ENCODE measurements around the gene NR2F1.

Gene NR2F1

DNA sequence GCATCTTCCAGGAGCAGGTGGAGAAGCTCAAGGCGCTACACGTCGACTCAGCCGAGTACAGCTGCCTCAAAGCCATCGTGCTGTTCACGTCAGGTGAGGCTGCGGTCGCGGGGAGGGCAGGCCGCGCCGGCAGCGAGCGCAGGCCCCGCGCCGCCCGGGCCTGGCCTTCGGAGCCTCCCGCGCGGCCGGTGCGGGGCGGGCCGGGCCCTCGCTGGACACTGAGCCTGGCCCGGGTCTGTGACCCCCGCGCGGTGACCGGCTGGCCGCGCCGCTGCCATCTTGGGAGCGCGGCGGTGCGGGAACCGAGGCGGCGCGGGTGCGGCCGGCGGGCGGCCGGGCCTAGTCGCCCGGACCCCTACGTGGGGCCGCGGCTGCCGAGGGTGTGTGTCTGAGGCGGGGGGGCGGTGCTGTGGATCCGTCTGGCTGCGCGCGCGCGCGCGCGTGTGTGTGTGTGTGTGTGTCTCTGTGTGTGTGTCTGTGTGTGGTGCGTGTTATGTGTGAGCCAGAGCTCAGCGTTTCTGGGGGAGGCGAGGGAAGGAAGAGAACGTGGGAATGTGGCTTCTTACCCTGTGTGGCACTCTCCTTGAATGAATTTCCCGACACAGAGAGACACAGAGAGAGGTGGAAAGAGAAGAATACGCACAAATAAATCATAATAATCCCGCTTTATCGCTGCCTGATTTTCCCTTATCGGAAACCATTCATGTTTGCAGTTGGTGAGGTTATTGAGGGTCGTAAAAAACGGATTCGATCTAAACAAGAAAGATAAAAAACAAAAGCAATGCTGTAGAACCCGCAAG lies 5.5 kb downstream of the NR2F1 start:
- Histone ChIP-seq H3K4me2 (no peak overlapping the region), H3K4me3 (no peak overlapping the region), H3K4me1 (peaks cover 0 to 11% (median 7%) of the 10 kb centered on the region in 10 experiments; a peak in 14 of 20 replicates), H3K36me3 (no peaks in the 10 kb centered on the region), H3K27ac (no peak overlapping the region), H4K20me1 (peaks cover 0 to 74% (median 50%) of the 10 kb centered on the region in 11 experiments; a peak in 19 of 22 replicates), H3K9me3 (replicated peaks in 1 of 11) (peaks cover 0 to 17% (median 14%) of the 10 kb centered on the region in 11 experiments; a peak in 13 of 22 replicates), H3K27me3 (peaks cover 97 to 100% (median 100%) of the 10 kb centered on the region in 11 experiments), H3K9ac (no peak overlapping the region)
- TF ChIP-seq Cebpa-rat (IDR thresholded peaks at IDR 0.05), result no peak

DNA sequence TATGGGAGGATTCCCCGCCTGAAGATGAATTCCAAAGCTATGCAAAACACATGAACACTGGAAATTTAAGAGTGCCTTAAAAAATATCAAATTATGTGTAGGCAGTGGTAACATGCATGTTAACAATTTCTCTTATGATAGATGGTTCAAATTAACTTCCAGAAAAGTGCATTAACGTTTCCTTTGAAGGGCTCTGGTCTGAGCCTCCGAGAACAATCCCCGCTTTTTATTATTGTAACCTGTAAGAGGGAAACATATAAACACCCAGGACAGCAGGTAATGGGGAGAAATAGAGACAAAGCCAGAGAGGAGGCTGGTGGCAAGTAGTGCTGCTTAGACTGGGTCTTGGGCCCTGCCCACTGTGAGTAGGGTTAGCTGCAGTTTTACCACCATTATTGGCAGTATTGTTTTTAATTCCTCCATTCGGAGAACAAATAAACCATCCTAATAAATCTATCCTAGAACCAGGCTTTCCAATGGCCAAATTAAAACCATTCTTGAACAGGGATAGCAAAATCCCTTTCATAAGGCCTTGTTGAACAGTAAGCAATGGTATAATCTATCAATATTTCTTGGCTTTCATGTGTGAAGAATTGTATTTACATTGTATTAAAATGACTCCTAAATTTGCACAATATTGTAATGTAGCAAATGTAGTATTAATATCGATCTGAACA lies 6.3 kb downstream of the NR2F1 start:
- H3K9me3 ChIP-seq (replicated peaks in 1 of 11), result peaks cover 0 to 17% (median 14%) of the 10 kb centered on the region in 11 experiments; a peak in 14 of 22 replicates
- H3K36me3 ChIP-seq, result no peaks in the 10 kb centered on the region
- no peak overlapping the region for H3K9ac ChIP-seq
- H3K4me2 ChIP-seq, result no peak overlapping the region
- no peak overlapping the region for H3K4me3 ChIP-seq
- H3K4me1 ChIP-seq, result peaks cover 0 to 5% (median 4%) of the 10 kb centered on the region in 10 experiments; a peak in 9 of 20 replicates
- H3K27me3 ChIP-seq, result peaks cover 97 to 100% (median 100%) of the 10 kb centered on the region in 11 experiments
- no peak overlapping the region for H3K27ac ChIP-seq
- TF ChIP-seq Cebpa-rat (IDR thresholded peaks at IDR 0.05), result no peak
- peaks cover 0 to 71% (median 47%) of the 10 kb centered on the region in 11 experiments; a peak in 19 of 22 replicates for H4K20me1 ChIP-seq

DNA sequence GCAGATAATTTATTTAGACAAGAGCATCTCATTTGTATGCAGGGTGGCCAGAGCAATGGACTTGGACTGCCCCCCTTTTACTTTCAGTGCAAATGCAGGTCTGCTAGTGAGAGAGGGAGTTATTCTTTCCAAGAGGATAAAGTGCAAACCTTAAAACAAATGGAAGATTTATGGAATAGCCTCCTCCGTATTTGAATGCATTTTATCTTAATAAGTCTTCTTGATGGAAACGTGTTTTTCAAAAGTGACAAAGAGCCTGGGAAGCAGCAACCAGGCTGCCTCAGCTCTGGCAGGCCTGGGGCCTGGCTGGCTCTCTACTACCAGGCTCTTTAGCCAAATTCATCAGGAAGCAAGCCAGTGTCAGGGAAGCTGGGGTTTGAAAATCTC lies 6.8 kb downstream of the NR2F1 start:
- Histone ChIP-seq H3K27ac (no peak overlapping the region), H3K4me3 (no peak overlapping the region), H3K4me2 (no peak overlapping the region), H3K36me3 (no peaks in the 10 kb centered on the region), H3K4me1 (peaks cover 0 to 5% (median 4%) of the 10 kb centered on the region in 10 experiments; a peak in 8 of 20 replicates), H3K9ac (no peak overlapping the region), H3K27me3 (peaks cover 99 to 100% (median 100%) of the 10 kb centered on the region in 11 experiments), H3K9me3 (replicated peaks in 1 of 11) (peaks cover 3 to 21% (median 18%) of the 10 kb centered on the region in 11 experiments), H4K20me1 (peaks cover 0 to 71% (median 48%) of the 10 kb centered on the region in 11 experiments; a peak in 18 of 22 replicates)
- no peak for TF ChIP-seq Cebpa-rat (IDR thresholded peaks at IDR 0.05)

DNA sequence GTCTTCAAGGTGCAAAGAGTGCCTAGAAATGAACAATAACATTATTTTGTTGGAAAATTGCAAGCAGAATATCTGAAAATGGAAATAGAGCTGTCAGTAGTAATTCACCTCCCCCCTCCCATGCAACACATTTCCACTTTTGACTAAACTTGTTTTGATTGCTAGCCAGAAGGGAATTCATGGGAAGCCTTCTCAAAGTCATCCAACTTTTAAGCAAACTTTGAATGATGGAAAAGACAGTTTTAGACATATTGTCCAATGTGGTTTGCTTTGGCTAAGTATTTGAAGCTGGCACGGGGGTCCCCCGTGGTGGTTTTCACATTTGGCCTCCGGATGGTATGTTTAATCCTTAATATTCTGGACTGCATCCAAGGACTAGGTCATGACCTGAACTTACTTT lies 7.5 kb downstream of the NR2F1 start:
- H3K4me1 ChIP-seq, result no peaks in the 10 kb centered on the region
- H3K36me3 ChIP-seq, result no peaks in the 10 kb centered on the region
- H3K4me2 ChIP-seq, result no peak overlapping the region
- H3K9ac ChIP-seq, result no peak overlapping the region
- H3K9me3 ChIP-seq (replicated peaks in 1 of 11), result peaks cover 9 to 27% (median 25%) of the 10 kb centered on the region in 11 experiments
- no peak overlapping the region for H3K27ac ChIP-seq
- TF ChIP-seq Cebpa-rat (IDR thresholded peaks at IDR 0.05), result no peak
- peaks cover 0 to 70% (median 49%) of the 10 kb centered on the region in 11 experiments; a peak in 18 of 22 replicates for H4K20me1 ChIP-seq
- H3K4me3 ChIP-seq, result no peak overlapping the region
- peaks cover 100% of the 10 kb centered on the region in 11 experiments for H3K27me3 ChIP-seq

DNA sequence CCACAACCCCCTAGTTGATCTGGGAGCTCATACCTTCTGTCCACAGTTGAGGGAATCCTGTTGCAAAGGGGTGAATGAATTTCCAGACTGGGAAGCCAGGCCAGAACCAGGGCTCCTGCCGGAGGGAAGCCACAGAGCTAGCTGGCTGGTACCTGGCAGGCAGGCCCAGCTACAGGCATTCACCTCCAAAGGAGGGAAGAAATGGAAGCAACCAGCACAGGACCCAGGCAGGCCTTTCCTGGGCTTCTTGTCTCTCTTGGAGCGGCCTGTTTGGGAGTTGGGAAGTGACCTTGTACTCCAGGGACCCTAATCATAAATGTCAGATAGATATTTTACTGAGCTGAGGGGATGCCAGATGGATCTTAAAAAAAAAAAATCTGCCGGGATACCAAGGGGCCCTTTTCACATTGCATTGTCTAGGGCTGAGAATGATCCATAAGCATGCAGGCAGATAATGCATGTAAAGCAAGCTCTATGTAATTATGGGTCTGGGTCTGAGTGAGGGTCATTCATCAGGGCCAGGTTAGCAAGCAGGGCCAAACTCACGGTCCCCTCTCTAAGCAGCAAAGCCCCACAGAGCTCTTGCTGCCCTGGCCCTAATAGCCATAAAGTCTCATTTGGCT lies 8.4 kb downstream of the NR2F1 start:
- Histone ChIP-seq H3K4me3 (no peak overlapping the region), H3K4me2 (no peak overlapping the region), H4K20me1 (peaks cover 0 to 69% (median 42%) of the 10 kb centered on the region in 11 experiments; a peak in 17 of 22 replicates), H3K4me1 (no peaks in the 10 kb centered on the region), H3K9ac (no peak overlapping the region), H3K27ac (no peak overlapping the region), H3K36me3 (no peaks in the 10 kb centered on the region), H3K9me3 (replicated peaks in 1 of 11) (peaks cover 19 to 37% (median 34%) of the 10 kb centered on the region in 11 experiments), H3K27me3 (peaks cover 100% of the 10 kb centered on the region in 11 experiments)
- no peak for TF ChIP-seq Cebpa-rat (IDR thresholded peaks at IDR 0.05)

DNA sequence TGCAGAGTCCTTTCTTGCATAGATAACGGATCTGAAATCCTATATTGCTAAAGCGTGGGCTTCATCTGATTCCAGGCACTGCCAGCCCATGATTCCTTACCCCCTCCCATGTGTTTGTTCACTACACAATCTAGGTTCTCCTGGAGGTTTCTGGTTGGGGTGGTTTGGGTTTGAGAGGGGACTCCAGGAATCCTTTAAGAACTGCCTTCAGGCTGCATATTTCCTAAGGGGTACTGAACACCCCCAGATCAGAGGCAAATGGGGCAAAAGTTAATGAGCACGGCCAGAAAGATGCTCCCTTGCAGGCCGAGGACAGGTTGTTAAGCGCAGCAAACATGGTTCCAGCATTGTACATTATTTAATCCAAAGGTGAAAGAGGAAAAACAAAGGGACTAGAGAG lies 9.9 kb downstream of the NR2F1 start:
- H3K36me3 ChIP-seq, result no peaks in the 10 kb centered on the region

DNA sequence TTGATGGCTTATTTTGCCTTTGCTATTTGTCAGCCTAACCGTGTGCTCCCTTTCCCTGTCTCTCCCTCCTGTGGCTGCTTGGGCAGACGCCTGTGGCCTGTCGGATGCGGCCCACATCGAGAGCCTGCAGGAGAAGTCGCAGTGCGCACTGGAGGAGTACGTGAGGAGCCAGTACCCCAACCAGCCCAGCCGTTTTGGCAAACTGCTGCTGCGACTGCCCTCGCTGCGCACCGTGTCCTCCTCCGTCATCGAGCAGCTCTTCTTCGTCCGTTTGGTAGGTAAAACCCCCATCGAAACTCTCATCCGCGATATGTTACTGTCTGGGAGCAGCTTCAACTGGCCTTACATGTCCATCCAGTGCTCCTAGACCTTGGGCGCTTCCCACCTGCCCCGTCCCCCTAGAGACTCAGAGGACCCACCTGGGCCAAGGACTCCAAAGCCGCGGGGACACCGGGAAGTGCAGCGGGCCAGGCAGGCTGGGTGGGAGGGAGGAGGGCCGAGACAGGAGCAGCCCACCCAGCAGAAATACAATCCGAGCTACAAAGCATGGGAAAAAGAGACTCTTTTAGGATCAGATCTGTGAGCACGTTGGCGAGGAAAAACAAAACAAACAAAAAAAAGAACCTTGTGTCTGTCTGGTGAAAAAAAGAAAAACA lies 10.6 kb downstream of the NR2F1 start:
- H3K27ac ChIP-seq, result no peak overlapping the region
- H3K4me3 ChIP-seq, result no peak overlapping the region
- H3K36me3 ChIP-seq, result no peaks in the 10 kb centered on the region
- H3K4me1 ChIP-seq, result no peaks in the 10 kb centered on the region
- TF ChIP-seq Cebpa-rat (IDR thresholded peaks at IDR 0.05), result no peak
- H3K4me2 ChIP-seq, result no peak overlapping the region
- H3K27me3 ChIP-seq, result peaks cover 100% of the 10 kb centered on the region in 11 experiments
- no peak overlapping the region for H3K9ac ChIP-seq
- H4K20me1 ChIP-seq, result peaks cover 0 to 71% (median 47%) of the 10 kb centered on the region in 11 experiments; a peak in 16 of 22 replicates
- H3K9me3 ChIP-seq (replicated peaks in 1 of 11), result peaks cover 31 to 45% (median 33%) of the 10 kb centered on the region in 11 experiments

More for the DNA sequence above, 9.9 kb downstream of the NR2F1 start:
- H3K4me3 ChIP-seq, result no peak overlapping the region
- no peak overlapping the region for H3K27ac ChIP-seq
- H3K27me3 ChIP-seq, result peaks cover 100% of the 10 kb centered on the region in 11 experiments
- peaks cover 31 to 45% (median 40%) of the 10 kb centered on the region in 11 experiments for H3K9me3 ChIP-seq (replicated peaks in 1 of 11)
- TF ChIP-seq Cebpa-rat (IDR thresholded peaks at IDR 0.05), result no peak
- H4K20me1 ChIP-seq, result peaks cover 0 to 70% (median 45%) of the 10 kb centered on the region in 11 experiments; a peak in 16 of 22 replicates
- no peaks in the 10 kb centered on the region for H3K4me1 ChIP-seq
- no peak overlapping the region for H3K9ac ChIP-seq
- H3K4me2 ChIP-seq, result no peak overlapping the region

DNA sequence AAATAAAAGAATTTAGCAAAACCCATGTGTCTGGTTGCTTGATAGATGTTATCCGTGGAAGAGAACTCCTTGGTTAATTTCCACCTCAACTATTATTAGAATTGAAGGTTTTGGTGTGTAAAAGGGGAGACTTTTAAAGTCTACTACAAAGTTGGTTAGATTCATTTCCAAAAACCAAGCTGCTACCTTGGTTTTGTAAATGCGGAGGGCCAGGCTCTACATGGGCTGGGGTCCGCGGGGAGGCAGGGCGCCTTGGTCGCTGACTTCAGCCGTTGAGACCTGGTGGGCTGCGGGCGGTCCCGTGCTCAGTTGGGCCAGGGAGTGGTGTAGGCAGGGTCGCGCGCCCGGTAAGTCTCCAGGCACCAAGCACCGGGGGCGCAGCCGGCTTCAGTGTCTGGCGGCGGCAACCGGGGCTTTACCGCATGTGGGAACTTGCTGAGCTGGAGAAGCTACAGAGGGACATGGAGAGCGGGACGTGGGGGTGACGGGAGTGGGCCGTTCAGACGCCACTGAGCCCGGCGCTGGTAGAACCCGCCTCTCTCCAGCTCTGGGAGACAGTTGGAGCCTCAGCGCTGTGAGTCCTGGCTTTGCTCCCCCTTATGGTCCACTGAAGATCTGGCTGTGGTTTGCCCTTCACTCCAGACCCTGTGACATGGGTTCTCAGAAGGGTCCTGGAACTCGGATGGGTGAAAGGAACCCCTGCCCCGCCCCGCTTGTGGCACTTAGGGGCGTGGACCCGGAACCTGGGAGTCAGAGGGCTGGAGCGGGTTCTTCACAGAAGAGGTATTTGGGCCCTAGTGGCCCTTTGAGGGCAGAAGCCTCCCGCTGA lies 11.8 kb downstream of the NR2F1 start:
- TF ChIP-seq Cebpa-rat (IDR thresholded peaks at IDR 0.05), result no peak
- Histone ChIP-seq H3K27me3 (peaks cover 100% of the 10 kb centered on the region in 11 experiments), H3K4me3 (peak overlapping the region in 1 of 10 experiments; percentile 18; a peak in 1 of 20 replicates), H3K4me2 (no peak overlapping the region), H4K20me1 (peaks cover 0 to 78% (median 57%) of the 10 kb centered on the region in 11 experiments; a peak in 16 of 22 replicates), H3K36me3 (no peaks in the 10 kb centered on the region), H3K27ac (no peak overlapping the region), H3K4me1 (no peaks in the 10 kb centered on the region), H3K9ac (no peak overlapping the region), H3K9me3 (replicated peaks in 1 of 11) (peaks cover 29 to 41% (median 32%) of the 10 kb centered on the region in 11 experiments)

All from BLaER1 treated with 17β-estradiol and CSF1 and Interleukin-3, amounts not matched to agents 10 nM and 100 nM (cell line).